ENCODE data around the gene SZRD1.

The SZRD1 gene

DNA sequence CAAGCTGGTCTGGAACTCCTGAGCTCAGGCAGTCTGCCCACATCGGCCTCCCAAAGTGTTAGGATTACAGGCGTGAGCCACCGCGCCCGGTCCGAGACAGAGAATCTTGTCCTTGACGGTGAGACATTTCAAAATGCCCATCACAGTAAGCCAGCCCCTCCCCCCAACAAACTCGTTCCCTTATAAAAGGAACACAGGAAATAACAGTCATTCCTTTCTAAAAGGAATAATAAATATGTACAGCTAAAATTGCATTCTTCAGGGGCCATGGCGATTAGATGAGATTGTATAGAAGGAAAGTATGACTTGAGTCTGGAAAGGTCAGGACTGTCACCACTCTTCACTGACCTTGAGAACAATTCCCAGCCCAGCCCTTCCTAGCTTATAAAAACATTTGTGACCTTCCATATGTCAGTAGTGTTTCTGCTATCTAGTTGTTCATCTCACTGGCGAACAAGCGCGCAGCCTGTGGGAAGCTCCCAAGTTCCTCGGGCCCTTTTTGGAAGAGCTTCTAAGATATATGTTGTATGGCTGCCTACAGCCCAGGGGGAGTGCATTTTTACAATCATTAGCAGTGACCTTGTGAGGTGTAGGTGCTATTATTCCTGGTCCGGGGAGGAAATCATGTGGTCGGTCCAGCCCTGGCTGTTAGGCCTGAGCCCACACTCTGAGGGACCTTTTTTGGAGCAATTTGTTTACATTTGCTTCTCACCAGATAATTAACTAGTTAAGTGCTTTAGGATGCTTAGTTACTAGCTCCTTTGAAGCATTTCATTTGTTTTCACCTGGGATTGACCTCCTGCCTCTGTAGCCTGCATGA lies 8.7 kb downstream of the SZRD1 start:
- Mint-ChIP-seq H3K4me3 (no peak overlapping the region), H3K27me3 (no peaks in the 10 kb centered on the region), H3K9me3 (no peaks in the 10 kb centered on the region), H3K27ac (no peak overlapping the region), H3K36me3 (ENCODE audit: low read depth) (peaks cover 31% of the 10 kb centered on the region), H3K4me1 (ENCODE audit: low read depth) (peaks cover 76% of the 10 kb centered on the region)
- intact Hi-C loops (cut with micrococcal nuclease): no loop called here

DNA sequence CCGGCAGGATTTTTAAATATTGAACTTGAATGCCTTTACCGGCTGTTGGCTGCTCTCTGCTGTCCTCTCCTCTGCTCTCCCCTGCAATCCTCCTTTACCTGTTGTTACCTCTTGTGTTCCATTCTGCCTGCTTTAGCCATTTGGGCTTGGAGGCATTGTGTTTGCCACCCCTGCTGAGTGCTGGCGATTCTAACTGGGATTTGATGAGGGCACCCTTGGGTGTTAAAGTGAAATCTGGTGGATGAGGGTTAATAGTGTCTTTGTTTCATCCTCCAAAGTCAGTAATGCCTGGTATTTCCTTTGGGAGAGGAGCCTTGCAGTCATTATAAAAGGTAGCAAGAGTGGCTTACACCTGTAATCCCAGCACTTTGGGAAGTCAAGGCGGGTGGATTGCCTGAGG lies 9.9 kb downstream of the SZRD1 start:
- H3K4me3 Mint-ChIP-seq: no peak overlapping the region
- H3K9me3 Mint-ChIP-seq: no peaks in the 10 kb centered on the region
- intact Hi-C loops (cut with micrococcal nuclease): no loop called here
- H3K27me3 Mint-ChIP-seq: no peaks in the 10 kb centered on the region
- H3K36me3 Mint-ChIP-seq (ENCODE audit: low read depth): peaks cover 30% of the 10 kb centered on the region
- H3K27ac Mint-ChIP-seq: peak overlapping the region; percentile 65
- H3K4me1 Mint-ChIP-seq (ENCODE audit: low read depth): peaks cover 69% of the 10 kb centered on the region

DNA sequence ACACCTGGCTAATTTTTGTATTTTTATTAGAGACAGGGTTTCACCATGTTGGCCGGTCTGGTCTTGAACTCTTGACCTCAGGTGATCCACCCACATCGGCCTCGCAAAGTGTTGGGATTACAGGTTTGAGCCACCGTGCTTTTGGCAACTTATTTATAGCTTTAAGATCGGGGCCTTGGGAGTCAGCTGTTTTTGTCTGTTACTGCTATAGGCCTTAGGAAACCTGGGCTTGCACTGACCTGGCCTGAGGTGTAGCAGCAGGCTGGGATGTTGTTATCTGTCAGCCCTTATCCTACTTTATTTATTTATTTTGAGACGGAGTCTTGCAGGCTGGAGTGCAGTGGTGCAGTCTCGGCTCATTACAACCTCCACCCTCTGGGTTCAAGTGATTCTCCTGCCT lies 11.4 kb downstream of the SZRD1 start:
- no peak overlapping the region for H3K27ac Mint-ChIP-seq

DNA sequence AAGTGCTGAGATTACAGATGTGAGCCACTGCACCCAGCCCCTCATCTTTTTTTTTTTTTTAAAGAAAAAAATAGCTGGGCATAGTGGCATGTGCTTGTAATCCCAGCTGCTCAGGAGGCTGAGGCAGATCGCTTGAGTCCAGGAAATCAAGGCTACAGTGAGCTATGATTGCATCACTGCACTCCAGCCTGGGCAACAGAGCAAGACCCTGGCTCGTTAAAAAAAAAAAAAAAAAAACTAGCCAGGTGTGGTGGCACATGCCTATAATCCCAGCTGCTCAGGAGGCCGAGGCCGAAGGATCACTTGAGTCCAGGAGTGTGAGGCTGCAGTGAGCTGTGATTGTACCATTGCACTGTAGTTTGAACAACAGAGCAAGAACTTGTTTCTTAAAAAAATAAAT lies 13.8 kb downstream of the SZRD1 start:
- Mint-ChIP-seq H3K9me3 (no peaks in the 10 kb centered on the region), H3K27me3 (no peaks in the 10 kb centered on the region), H3K36me3 (ENCODE audit: low read depth) (peaks cover 52% of the 10 kb centered on the region), H3K4me1 (ENCODE audit: low read depth) (peaks cover 63% of the 10 kb centered on the region), H3K27ac (no peak overlapping the region), H3K4me3 (no peak overlapping the region)
- intact Hi-C loops (cut with micrococcal nuclease): no loop called here

More for the DNA sequence above, 11.4 kb downstream of the SZRD1 start:
- no peak overlapping the region for H3K4me3 Mint-ChIP-seq
- H3K4me1 Mint-ChIP-seq (ENCODE audit: low read depth): peaks cover 65% of the 10 kb centered on the region
- H3K9me3 Mint-ChIP-seq: no peaks in the 10 kb centered on the region
- H3K36me3 Mint-ChIP-seq (ENCODE audit: low read depth): peaks cover 33% of the 10 kb centered on the region
- intact Hi-C loops (cut with micrococcal nuclease): no loop called here
- H3K27me3 Mint-ChIP-seq: no peaks in the 10 kb centered on the region

DNA sequence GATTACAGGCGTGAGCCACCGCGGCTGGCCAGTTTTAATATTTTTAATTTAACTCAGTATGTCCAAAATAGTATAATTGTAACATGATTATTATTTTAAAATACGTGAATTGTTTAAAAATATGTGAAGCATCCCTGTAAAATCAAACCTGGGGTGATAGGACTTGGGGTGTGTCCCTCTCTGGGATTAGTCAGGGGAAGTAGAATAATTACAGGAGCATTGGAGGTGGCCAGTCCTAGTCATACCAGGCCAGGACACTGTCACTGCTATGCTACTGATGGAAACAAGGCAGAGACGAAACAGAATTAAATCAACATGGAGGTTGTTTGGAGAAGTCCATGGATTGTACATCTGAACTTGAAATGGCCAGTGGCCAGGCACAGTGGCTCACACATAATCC lies 16.8 kb downstream of the SZRD1 start:
- Mint-ChIP-seq H3K36me3 (ENCODE audit: low read depth) (peaks cover 51% of the 10 kb centered on the region), H3K9me3 (no peaks in the 10 kb centered on the region), H3K4me3 (no peak overlapping the region), H3K27me3 (no peaks in the 10 kb centered on the region), H3K27ac (no peak overlapping the region), H3K4me1 (ENCODE audit: low read depth) (peaks cover 59% of the 10 kb centered on the region)
- intact Hi-C loops (cut with micrococcal nuclease): no loop called here

DNA sequence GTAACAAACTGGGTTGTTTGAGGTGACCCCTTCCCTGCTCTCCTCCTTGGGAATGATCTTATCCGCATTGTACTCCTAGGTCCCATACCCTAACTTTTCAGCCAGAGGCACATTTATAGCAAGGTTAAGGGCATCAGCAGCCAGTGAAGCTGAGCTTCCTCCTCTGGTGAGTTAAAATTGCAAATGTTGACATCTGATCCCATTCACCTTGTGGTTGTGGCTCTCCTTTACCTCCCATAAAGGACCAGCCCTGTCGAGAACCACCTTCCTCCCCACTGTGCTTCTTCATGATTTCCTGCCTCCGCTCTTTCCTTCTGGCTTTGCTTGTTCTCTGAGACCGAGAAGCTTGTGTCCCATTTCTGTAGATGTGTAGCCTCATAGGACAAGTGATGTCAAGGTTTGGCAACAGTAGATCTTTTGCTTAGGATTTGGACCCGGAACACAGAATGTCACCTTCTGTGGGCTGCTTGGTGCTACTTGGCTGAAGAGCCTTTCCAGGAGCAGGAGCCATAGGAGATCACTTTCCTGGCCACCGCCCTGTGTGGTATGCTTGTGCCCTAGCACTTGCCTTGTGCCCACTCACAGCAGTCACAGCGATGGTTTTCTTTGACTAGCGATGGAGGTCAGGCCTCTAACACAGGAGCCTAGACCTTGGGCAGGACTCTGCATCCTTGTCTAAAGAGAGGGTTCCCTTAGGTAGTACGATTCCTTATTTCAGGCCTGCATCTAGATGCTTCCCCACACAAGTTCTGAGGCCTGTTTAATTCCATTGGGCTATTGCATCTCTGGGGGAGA lies 18.8 kb downstream of the SZRD1 start:
- Mint-ChIP-seq H3K27ac (no peak overlapping the region), H3K9me3 (no peaks in the 10 kb centered on the region), H3K27me3 (no peaks in the 10 kb centered on the region), H3K36me3 (ENCODE audit: low read depth) (peaks cover 42% of the 10 kb centered on the region), H3K4me3 (no peak overlapping the region), H3K4me1 (ENCODE audit: low read depth) (peaks cover 63% of the 10 kb centered on the region)
- intact Hi-C loops (cut with micrococcal nuclease): no loop called here

DNA sequence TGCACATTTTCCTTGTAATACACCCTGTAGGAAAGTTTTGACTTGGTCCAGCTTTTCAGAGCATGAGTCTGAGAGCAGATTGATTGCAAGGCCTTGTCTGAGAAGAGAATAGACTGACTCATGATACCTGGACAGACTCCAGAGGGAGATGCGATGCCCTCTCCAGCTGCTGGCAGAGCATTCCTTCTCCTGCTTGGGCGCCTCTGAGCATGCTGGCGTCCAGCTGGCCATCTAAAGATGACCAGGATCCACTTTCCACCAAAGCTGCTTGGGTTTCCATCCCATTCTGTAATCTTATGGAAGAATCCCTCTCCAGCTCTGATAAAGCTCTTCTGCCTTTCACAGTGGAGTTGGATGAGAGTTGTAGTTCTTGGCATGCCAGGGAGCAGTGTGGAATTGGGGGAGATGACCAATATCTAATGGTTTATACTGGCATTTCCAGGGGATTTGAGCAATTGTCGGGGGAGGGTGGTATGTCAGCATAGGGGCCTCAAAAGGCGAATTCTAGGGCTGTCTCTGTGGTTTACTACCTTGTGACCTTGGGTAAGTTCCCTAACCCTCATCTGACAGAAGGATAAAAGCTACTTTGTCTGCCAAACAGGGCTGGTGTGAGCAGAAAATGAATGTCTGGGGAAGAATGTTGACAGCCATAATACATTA lies 19.5 kb downstream of the SZRD1 start:
- H3K4me1 Mint-ChIP-seq (ENCODE audit: low read depth): peaks cover 69% of the 10 kb centered on the region
- no peaks in the 10 kb centered on the region for H3K9me3 Mint-ChIP-seq
- H3K36me3 Mint-ChIP-seq (ENCODE audit: low read depth): peaks cover 44% of the 10 kb centered on the region
- peak overlapping the region; percentile 65 for H3K27ac Mint-ChIP-seq
- intact Hi-C loops (cut with micrococcal nuclease): no loop called here
- no peak overlapping the region for H3K4me3 Mint-ChIP-seq
- no peaks in the 10 kb centered on the region for H3K27me3 Mint-ChIP-seq

DNA sequence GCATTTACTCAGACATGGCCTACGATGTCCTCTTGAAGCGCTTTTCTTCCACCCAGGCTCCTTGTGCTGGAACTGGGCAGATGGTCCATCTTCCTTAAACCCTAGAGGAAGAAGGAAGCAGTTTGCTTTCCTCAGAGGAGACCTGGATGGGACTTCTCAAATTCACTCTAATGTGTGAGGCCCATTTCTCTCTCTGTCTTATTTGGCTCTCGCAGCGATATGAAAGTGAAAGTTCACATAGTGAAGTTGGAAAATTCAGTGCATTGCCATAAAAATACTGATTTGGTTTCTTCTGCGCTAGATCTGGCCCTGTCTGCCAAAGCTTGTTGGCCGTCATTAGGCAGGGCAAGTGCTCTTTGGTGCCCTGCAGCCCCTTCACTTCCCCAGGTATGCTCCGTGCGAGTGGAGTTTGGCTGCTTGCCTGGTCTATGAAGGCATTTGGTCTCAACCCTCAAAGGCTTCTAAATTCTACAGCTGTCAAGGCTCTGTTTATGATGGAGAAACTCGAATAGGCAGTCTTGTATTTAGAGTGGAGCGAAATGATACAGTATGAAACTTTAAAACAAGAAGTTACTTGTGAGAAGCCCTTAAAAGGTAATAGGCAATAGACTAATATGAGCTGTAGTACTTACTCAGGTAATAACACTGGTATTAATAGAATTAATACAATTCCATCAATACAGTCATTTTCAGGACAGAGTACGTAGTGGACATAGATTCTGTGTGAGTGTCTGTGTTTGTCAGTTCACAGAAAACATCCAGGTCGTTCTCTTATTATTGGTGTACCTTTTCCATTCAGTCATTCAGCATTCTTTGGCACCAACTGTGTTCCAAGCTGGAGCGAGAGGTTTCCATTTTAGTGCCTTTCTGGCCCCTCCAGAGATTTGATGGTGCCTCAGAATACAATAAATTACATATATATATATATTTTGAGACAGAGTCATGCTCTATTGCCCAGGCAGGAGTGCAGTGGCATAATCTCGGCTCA lies 20.5 kb downstream of the SZRD1 start:
- H3K27me3 Mint-ChIP-seq: no peaks in the 10 kb centered on the region
- H3K9me3 Mint-ChIP-seq: no peaks in the 10 kb centered on the region
- H3K4me1 Mint-ChIP-seq (ENCODE audit: low read depth): peaks cover 72% of the 10 kb centered on the region
- peak overlapping the region; percentile 65 for H3K27ac Mint-ChIP-seq
- peaks cover 44% of the 10 kb centered on the region for H3K36me3 Mint-ChIP-seq (ENCODE audit: low read depth)
- intact Hi-C loops (cut with micrococcal nuclease): no loop called here
- peak overlapping the region; percentile 72 for H3K4me3 Mint-ChIP-seq

DNA sequence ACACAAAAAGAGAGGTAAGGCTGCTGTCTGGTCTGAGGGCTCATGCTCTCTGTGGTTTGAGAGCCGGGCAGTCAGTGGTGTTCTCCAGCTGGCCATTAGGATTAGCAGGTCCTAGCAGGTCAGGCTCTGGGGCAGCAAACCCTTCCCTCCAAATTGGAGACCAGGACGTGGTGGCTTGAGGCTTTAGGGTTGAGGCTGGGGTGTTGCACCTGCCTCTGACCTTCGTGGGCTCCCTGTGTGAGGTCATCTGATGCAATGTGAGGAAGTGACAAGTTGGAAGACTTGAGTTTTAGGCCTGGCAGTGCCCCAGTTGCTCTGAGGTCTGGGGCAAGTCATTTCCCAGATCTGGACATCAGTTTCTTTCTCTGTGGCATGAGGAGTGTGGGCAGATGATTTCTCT lies 24.4 kb downstream of the SZRD1 start:
- H3K9me3 Mint-ChIP-seq: no peaks in the 10 kb centered on the region
- H3K27ac Mint-ChIP-seq: peak overlapping the region; percentile 58
- peaks cover 51% of the 10 kb centered on the region for H3K36me3 Mint-ChIP-seq (ENCODE audit: low read depth)
- H3K27me3 Mint-ChIP-seq: no peaks in the 10 kb centered on the region
- H3K4me1 Mint-ChIP-seq (ENCODE audit: low read depth): peaks cover 52% of the 10 kb centered on the region
- intact Hi-C loops (cut with micrococcal nuclease): no loop called here
- H3K4me3 Mint-ChIP-seq: no peak overlapping the region

DNA sequence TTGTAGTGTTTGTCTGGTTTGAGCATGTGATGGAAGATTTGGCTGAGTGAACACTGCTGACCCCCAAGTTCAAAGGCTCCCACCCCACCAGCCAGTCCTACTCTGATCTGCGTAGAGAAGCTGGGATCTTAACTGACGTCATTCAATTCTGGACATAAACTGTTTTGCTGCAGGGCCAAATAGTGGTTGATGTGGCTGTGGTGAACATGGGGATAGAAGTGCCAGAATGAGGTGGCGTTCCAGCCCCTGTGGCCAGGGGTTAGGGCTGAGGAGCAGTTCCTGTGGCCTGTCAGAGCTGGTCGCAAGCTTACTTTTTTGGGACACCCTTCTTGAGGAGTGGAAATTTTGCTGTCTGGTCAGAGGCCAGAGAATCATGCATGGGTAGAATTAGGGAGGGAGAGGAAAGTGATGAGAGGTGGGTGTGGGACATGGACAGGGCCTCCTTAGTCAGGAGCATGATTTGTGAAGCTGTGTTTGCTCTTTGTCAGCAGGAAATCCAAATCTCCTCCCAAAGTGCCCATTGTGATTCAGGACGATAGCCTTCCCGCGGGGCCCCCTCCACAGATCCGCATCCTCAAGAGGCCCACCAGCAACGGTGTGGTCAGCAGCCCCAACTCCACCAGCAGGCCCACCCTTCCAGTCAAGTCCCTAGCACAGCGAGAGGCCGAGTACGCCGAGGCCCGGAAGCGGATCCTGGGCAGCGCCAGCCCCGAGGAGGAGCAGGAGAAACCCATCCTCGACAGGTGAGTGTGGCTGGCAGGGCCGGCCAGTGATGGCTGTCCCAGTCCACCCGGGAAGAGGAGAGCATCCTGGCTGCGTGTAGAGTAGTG lies 25.9 kb downstream of the SZRD1 start:
- peak overlapping the region; percentile 58 for H3K27ac Mint-ChIP-seq
- intact Hi-C loops (cut with micrococcal nuclease): no loop called here
- H3K27me3 Mint-ChIP-seq: no peaks in the 10 kb centered on the region
- H3K9me3 Mint-ChIP-seq: no peaks in the 10 kb centered on the region
- H3K4me1 Mint-ChIP-seq (ENCODE audit: low read depth): peaks cover 56% of the 10 kb centered on the region
- peaks cover 67% of the 10 kb centered on the region for H3K36me3 Mint-ChIP-seq (ENCODE audit: low read depth)
- no peak overlapping the region for H3K4me3 Mint-ChIP-seq

DNA sequence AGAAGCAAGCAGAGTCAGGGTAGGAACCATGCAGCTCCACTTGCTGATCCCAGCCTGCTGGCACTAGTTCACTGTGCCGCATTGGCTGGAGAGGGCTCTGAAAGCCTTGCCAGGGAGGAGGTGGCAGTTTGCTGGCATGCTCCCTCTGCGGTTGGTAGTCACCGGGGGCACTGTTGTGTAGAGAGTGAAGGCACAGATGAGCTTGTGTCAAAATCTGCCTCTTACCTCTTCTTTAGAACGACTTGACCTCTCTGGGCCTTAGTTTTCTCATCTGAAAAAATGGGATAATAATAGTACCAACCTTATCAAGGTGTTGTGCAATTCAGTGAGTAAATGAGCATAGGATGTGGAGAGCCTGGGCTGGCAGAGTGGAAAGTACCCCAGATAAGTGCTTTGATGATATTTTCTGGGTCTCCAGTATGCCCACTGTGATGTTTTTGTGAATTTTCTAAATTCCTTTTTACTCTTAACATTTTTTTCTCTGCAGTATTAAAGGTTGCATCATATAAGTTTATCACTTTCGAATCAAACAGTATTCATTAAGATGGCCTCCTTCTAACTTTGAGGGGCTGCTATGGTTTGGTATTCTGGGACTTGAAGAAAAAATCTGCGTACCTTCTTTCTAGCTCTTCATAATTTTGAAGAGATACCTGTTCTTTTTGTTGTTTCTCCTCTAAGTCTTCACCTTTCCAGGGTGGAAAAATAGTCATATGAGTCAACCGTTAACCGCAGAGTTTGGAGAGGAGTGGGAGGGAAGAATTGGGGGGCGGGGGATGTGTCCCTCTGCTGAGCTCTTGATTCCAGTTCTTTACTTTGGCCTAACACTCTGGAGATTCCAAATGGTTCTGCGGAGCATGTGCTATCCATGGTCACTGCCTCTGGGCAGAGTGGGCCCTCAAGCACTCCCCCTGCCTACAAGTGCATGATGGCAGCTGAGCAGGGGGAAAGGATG lies 26.8 kb downstream of the SZRD1 start:
- Mint-ChIP-seq H3K4me1 (ENCODE audit: low read depth) (peaks cover 62% of the 10 kb centered on the region), H3K27me3 (no peaks in the 10 kb centered on the region), H3K36me3 (ENCODE audit: low read depth) (peaks cover 76% of the 10 kb centered on the region), H3K27ac (no peak overlapping the region), H3K9me3 (no peaks in the 10 kb centered on the region), H3K4me3 (no peak overlapping the region)
- intact Hi-C loops (cut with micrococcal nuclease): no loop called here

DNA sequence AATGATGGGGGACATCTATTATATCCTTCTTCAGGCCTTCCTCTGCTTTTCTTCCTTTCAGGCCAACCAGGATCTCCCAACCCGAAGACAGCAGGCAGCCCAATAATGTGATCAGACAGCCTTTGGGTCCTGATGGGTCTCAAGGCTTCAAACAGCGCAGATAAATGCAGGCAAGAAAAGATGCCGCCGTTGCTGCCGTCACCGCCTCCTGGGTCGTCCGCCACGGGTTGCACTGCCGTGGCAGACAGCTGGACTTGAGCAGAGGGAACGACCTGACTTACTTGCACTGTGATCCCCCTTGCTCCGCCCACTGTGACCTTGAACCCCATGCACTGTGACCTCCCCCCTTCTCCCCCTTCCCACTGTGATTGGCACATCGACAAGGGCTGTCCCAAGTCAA lies 27.9 kb downstream of the SZRD1 start:
- H3K27me3 Mint-ChIP-seq: no peaks in the 10 kb centered on the region
- no peaks in the 10 kb centered on the region for H3K9me3 Mint-ChIP-seq
- H3K36me3 Mint-ChIP-seq (ENCODE audit: low read depth): peaks cover 87% of the 10 kb centered on the region
- H3K27ac Mint-ChIP-seq: no peak overlapping the region
- peaks cover 59% of the 10 kb centered on the region for H3K4me1 Mint-ChIP-seq (ENCODE audit: low read depth)
- intact Hi-C loops (cut with micrococcal nuclease): no loop called here
- no peak overlapping the region for H3K4me3 Mint-ChIP-seq
